HG02884 (cell line): Measurements from ENCODE around the gene RILPL1.
"Not testable (repeated sequence)": the region's sequence is repeated elsewhere in the genome, so short reads cannot be mapped to it uniquely, and the experiment has no call there.

ENCODE experiments used
- ATAC-seq: cut with Tn5 transposase; IDR thresholded peaks from one replicate; pipeline ENCODE4 v1.9.1; 2021; ENCODE audit warnings: mild to moderate bottlenecking, moderate library complexity; ENCODE audit not compliant: unreplicated experiment

The RILPL1 gene

DNA sequence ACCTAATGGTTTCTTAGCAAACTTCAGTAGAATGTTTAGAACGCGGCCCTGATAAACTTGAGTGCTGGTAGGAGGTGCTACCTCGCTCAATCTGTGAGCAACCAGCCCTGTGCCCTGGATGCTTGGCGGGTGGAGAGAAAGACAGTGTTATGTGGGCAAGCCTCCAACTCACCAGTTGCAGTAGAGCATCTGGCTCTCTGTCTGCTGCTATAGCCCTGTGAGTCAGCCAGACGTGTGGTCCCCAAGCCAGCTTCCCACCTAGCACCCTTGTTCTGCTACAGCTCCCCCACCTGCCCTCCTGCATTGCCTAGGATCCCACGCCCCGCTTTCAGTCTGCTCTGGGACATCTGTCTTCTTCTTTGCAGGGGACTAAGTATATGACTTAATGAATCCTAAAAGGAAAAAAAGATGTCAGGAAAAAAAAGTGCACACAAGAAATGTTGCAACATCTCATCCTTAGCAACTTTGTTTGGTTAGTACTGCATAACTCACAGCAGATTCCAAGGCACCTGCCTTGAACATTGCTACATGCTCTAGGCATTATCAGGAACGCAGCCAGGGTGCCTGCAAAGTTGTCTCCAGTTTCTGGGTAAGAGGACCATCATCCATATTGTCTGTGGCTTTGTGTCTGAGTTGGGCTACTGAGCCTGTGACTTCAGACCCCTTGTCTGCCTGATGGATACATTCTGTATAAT, 62.0 kb downstream of the RILPL1 start:
- no peak for ATAC-seq

DNA sequence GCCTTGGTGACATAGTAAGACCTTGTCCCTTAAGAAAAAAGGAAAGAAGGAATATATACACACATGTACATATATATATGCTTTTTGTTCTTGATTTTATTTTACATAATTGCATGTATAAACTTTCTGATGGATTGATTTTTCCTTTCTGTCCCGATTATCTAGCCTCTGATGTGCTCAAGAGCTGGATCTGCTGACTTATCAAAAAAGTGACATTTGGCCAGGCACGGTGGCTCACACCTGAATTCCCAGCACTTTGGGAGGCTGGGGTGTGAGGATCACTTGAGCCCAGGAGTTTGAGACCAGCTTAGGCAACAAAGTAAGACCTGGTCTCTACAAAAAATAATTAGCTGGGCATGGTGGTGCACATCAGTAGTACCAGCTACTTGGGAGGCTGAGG, 63.5 kb downstream of the RILPL1 start:
- no peak for ATAC-seq

DNA sequence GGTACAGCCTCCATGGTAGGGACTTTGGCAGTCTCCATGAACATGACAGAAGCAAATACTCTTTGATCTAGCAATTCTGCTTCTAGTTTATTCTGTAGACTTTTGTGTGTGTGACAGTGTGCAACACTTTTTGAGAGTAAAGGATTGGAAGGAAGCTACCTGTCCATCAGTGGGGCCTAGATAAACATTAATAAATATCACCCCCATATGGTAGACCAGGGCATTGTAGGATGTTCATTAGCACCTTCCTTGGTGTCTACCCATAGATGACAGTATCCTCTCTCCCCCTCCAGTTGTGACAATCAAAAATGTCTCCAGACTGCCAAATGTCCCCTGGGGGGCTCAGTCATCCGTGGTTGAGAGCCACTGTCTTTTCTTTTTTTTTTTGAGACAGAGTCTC, 64.7 kb downstream of the RILPL1 start:
- peak; percentile 72 for ATAC-seq

DNA sequence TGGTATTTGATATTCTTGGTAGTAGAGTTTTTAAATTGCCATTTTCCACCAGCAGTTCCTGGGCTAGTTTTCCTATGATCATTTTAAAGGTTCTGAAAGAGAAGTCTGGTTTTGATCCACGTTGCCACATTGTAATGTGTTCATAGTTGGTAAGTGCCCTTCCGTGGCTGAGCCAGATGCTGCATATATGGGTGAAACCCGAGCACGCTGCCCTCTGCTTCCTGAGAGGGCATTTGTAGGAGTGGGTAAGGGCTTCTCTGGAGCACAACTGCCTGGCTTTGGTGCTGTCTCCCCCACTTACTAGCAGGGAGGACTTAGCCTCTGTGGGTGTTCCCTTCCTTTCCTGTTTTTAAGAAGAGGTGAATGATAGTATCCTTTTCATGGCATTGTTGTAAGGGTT, 68.4 kb downstream of the RILPL1 start:
- no peak for ATAC-seq

DNA sequence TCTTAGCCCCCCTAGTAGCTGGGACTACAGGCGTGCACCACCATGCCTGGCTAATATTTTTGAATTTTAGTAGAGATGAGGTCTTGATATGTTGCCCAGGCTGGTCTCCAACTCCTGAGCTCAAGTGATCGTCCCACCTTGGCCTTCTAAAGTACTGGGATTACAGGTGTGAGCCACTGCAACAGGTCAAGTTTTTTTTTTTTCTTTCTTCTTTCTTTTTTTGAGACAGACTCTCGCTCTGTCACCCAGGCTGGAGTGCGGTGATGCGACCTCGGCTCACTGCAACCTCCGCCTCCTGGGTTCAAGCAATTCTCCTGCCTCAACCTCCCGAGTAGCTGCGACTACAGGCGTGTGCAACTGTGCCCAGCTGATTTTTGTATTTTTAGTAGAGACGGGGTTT, 70.3 kb downstream of the RILPL1 start:
- not testable (repeated sequence) for ATAC-seq

DNA sequence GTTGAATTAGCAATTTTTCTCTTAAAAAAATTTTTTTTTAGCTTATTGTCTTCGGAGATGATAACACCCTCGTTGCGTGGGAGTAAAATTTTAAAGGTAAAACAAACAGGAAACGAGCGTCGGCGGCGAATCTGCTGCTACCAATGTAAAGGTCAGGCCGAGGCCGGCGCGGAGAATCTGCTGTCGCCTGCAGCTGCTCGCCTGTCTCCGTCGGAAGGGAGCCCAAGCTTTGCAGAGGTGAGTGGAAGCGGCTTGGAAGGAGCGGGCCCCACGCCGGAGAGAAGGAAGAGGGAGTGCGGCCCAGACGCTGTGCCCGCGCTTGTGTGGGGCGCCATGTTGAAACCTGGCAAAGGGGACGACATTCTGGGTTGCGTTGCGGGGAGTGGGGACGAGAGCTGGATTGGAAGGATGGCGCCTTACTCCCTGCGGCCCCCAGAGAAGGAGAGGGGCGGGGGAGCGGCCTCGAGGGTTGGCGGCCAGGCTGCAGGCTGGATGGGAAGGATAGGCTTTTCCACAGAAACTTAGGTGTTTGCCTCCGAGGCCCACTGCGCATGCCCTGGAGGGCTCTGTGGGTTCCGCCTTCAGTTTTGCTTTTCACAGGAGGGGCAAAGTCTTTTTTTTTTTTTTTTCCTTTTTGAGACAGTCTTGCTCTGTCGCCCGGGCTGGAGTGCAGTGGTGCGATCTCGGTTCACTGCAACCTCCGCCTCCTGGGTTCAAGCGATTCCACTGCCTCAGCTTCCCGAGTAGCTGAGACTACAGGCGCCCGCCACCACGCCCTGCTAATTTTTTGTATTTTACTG, 75.3 kb downstream of the RILPL1 start, which contains the start of gene SNRNP35:
Gene SNRNP35 (plus strand): TSS at position 160 of the 800 bp plus-strand sequence. CDS start 7,402 bp downstream, outside the sequence.
- peak; percentile 51 for ATAC-seq

DNA sequence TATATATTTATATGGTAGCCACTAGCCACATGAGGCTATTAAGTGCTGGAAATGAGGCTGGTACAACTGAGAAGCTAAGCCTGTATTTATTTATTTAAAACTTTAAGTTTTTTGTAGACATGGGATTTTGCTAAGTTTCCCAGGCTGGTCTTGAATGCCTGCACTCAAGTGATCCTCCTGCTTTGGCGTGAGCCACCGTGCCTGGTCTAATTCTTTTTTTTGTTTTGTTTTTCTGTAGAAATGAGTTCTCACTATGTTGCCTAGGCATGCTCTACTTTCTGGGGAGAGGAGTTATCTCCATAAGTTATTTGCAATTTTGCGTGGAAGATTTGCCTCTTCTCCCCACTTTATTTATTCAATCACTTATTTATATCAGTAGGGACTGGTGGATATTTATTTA, 80.4 kb downstream of the RILPL1 start:
- ATAC-seq = no peak

DNA sequence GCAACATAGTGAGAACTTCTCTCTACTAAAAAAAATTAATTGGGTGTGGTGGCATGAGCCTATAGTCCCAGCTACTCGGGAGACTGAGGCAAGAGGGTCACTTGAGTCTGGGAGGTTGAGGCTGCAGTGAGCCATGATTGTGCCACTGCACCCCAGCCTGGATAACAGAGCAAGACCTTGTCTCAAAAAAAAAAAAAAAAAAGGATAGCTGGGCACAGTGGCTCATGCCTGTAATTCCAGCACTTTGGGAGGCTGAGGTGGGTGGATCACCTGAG, 81.3 kb downstream of the RILPL1 start:
- not testable (repeated sequence) for ATAC-seq

DNA sequence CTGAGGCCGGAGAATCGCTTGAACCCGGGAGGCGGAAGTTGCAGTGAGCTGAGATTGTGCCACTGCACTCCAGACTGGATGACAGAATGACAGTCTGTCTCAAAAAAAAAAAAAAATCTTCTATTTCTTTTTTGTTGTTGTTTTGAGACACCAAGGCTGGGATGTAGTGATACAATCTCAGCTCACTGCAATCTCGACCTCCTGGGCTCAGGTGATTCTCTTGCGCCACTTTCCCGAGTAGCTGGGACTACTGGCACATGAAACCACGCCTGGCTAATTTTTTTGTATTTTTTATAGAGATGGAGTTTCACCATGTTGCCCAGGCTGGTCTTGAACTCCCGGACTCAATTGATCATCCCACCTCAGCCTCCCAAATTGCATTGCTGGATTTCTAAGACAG, 82.9 kb downstream of the RILPL1 start:
- ATAC-seq = no peak

DNA sequence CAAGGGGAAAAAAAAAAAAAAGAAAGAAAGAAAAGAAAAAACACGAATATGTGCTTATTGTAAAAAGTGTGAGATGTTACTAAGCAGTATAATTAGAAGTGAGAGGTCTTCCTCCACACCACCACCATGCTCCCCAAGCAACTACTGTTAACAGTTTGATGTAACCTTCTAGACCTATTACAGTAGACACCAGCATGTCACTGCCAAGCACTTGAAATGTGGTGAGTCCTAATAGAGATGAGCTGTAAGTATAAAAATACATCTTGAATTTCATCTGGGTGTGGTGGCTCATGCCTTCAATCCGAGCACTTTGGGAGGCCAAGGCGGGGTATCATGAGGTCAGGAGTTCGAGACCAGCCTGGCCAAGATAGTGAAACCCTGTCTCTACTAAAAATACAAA, 83.7 kb downstream of the RILPL1 start:
- no peak for ATAC-seq

DNA sequence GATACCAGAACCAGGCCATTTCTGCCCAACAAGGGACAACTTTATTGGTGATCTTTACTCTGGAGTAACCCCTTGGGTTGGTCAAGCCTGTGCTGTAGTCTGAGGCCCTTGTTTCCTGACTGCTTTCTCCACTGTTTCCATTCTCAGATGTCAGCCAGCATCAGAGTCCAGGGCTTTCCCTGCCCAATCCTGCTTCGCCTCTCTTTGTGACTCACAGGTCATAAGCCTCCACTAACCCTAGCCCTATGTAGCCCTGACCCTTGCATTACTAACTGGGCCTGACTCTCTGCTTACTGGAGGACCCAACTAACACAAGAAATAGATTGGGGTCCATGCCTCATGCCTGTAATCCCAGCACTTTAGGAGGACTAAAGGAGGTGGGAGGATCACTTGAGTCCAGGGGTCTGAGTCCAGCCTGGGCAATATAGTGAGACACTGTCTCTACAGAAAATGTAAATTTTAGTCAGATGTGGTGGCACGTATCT, 84.2 kb downstream of the RILPL1 start:
- ATAC-seq = no peak

DNA sequence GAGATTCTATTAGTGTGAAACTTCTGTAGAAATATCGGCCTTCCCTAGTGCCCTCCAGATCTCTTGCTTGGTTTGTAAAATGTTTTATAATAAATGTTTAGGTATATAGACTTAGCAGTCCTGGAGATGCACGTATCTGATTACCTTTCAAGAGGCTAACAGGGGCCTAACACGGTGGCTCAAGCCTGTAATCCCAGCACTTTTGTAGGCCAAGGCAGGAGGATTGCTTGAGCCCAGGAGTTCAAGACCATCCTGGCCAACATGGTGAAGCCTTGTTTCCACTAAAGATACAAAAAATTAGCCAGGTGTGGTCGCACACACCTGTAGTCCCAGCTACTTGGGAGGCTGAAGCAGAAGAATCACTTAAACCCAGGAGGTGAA, 87.2 kb downstream of the RILPL1 start:
- no peak for ATAC-seq

DNA sequence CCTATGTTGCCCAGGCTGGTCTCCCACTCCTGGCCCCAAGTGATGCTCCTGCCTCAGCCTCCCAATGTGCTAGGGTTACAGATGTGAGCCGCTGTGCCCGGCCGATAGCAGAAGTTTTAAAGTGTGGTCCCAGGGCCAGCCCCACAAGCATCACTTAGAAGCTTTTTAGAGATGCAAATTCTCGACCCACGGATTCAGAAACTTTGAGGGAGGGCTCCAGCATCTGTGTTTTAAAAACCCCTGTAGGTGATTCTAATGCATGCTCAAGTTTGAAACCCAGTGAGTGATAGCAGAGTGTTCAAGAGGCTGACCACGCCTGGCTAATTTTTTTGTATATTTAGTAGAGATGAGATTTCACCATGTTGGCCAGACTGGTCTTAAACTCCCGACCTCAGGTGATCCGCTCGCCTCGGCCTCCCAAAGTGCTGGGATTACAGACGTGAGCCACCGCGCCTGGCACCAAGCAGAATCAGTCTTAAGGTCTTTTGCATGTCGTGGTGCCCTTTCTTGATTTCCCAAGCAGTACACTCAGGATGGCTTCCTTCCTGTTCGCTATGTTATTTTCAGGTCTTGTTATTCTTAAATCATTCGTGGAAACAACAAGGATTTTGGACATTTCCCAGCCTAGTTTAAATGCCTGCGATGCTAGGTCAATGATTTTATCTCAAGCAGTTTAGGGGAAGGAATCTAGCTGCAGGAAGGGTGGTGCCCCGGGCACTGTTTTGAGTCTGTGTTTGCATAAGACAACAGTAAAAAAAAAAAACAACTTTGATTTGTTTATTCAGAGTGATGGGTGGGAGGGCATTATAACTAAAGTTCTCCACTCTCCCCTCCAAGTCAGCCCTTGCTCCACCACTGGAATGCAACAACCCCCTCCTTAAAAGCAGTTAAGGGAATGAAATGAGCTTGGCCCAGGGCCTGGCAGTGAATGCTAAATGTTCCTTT, 87.9 kb downstream of the RILPL1 start:
- ATAC-seq = no peak

DNA sequence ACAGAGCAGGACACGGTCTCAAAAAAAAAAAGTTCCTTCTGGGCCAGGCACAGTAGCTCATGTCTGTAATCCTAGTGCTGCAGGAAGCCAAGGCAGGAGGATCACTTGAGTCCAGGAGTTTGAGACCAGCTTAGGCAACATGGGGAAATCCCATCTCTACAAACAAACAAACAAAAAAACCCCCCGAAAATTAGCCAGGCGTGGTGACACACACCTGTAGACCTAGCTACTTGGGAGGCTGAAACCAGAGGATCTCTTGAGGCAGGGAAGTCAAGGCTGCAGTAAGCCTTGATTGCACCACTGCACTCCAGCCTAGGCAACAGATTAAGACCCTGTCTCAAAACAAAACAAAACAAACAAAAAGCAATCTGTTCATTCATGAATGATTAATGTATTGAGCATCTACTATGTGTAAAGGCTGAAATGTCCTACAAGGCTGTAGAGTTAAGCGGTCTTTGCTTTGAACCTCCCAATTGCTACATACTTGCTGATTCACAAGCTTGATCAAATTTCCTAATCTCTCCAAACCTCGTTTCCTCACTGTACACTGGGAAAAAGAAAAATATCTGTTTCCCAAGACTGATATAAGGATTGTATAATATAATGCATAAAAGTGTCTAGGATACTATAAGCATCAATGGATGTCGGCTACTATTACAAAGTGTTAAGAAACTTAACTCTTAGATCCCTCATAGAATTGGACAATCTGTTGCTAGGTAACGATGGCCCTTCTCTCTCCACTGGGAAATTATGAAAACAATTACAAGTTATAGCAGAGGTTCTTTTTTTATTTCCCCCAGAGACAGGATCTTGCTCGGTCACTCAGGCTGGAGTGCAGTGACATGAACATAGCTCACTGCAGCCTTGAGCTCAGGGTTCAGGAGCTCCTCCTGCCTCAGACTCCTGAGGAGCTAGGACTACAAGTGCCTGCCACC, 89.2 kb downstream of the RILPL1 start:
- ATAC-seq = no peak

DNA sequence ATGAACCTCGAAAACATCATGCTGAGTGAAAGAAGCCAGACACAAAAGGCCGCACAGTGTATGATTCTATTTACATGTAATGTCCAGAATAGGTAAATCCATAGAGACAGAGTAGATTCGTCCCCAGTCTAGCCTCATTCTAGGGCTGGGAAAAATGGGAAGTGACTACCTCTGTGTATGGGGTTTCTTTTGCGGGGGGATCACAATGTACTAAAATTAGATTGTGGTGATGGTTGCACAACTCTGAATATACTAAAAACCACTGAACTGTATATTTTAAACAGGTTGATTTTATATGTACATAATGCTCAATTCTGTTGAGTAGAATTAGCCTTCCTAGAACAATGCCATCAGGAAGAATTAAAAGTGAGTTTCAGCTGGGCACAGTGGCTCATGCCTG, 90.7 kb downstream of the RILPL1 start:
- ATAC-seq = no peak

DNA sequence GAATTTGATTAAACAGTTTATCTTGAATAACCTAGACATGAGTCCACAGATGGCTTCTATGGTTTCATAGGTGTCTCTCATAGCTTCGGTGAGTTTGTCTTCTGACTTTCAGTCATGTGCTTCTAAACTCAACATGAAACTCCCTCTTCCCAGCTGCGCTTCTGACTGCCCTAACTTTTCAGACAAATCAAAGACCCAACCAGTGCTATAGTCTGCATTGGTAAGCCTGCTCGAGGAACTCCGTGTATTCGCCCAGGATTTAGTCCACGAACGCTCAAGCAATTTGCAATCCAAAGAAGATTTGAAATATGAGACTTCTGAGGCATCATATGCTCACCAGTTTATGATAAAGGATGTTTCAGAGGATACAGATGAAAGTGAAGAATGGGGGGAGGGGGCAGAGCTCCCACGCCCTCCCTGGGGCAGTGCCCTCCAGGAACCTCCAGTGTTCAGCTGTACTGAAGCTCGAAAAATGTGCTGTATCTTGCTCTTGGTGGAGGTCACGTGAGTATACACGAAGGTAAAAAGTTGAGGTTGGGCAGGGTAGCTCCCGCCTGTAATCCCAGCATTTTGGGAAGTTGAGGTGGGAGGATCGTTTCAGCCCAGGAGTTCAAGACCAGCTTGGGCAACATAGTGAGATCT, 91.9 kb downstream of the RILPL1 start:
- ATAC-seq = no peak

DNA sequence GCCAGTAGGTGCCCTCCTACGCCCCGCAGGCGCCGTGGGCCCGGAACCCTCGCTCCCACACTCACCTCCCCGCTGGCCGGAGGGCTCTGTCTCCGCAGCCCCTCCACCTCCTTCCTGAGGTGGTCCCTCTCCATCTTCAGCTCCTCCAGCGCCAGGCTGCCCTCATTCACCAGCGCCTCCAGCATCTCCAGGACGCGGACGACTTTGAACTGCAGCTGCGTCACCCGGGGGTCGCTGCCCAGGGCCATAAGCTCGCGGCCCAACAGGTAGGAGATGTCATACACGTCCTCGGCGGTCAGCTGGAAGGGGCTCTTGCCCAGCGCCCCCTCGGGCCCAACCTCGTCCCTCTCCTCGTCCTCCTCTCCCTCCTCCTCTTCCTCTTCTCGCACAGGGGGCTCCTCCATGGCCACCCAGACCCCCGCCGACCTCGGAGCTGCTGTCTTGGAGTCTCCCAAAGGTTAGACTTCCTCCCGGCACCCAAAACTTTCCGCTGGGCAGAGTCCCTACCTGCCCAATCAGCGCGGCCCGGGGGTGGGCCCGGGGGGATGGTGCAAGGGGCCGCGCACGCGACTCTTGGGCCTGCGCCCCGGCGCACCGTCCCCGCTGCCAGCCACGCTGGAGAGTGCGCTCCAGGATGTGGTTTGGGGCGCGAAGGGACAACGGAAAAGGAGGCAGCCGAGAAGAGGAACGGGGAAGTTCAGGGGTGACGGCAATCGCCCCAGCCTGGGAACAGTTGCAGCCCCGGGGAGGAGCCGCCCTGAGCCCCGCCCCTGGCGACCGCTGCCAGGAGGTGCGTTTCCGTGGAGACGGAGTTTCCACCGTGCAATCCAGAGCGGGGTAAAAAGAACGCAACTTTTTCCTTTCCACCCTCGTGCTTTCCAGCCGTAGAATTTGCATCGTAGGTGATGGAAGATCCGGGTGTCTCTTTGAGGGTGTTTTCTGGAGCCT, 97.2 kb downstream of the RILPL1 start, which contains the start of gene RILPL2:
Gene RILPL2 (minus strand): TSS at position 668 of the 948 bp plus-strand sequence. CDS start 264 bp downstream, at position 404.
- peak; percentile 63 for ATAC-seq

DNA sequence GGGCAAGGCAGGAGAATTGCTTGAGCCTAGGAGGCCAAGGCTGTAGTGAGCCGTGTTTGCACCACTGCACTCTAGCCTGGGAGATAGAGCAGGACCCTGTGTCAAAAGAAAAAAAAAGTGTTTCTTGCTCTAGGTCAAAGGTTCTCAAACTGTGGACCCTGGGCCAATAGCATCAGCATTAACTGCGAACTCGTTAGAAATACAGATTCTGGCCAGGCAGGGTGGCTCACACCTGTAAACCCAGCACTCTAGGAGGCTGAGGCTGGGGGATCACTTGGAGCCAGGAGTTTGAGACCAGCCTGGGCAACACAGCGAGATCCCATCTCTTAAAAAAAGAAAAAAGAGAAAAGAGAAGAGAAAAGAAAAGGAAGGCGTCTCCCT, 97.9 kb downstream of the RILPL1 start:
- no peak for ATAC-seq

DNA sequence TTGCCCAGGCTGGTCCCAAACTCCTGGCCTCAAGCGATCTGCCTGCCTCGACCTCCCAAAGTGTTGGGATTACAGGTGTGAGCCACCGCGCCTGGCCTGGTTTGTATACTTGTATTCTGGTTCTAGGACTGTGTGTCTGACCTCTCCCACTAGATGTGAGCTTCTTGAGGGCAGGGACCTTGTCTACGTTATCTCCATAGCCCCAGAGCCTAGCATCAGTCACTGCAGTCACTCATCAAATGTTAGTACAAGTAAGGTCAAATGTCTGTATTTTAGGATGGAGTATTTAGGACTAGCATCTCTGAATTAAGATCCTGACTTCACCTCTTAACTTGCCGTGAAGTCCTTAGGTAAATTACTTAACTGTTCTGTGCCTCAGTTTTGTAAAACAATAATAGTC, 99.9 kb downstream of the RILPL1 start:
- ATAC-seq = no peak
